Measurements from ENCODE around the gene SMTNL2. TPM values are rescaled to one million over a fixed set of nuclear protein-coding genes. Genes with fewer than 3 reads are reported as not detected.

Gene SMTNL2
- total RNA-seq, 2 experiments from 2014 or later: not detected

- POLR2A ChIA-PET: no interaction called here
- Histone ChIP-seq H3K36me3 (ENCODE audit: insufficient read depth, low read length) (peaks cover 77% of the 10 kb centered on the region), H3K4me3 (ENCODE audit: low read length) (no peak overlapping the region), H3K27me3 (ENCODE audit: control insufficient read depth in 1 of 2, insufficient read depth in 2 of 2, low read length in 2 of 2) (no peaks in the 10 kb centered on the region), H3K27ac (ENCODE audit: low read depth in 1 of 2, low read length in 2 of 2) (no peak overlapping the region), H3K9me3 (ENCODE audit: control insufficient read depth in 1 of 2, insufficient read depth in 1 of 2, low read length in 2 of 2) (peaks cover 0 to 4% of the 10 kb centered on the region in 2 experiments), H3K4me1 (ENCODE audit: insufficient read depth, low read length) (no peaks in the 10 kb centered on the region)
- no peak for TF ChIP-seq CTCF (IDR thresholded peaks at IDR 0.05)
- ATAC-seq (ENCODE audit: poor library complexity) (no peak), DNase-seq (no peak)
- Mint-ChIP-seq H3K27ac (no peak overlapping the region), H3K36me3 (ENCODE audit: low read depth) (peaks cover 65% of the 10 kb centered on the region), H3K4me1 (ENCODE audit: low read depth) (no peaks in the 10 kb centered on the region), H3K27me3 (no peaks in the 10 kb centered on the region), H3K9me3 (no peaks in the 10 kb centered on the region), H3K4me3 (no peak overlapping the region)
- intact Hi-C loops (cut with DNase I, micrococcal nuclease): no loop called here
- CTCF ChIA-PET: no interaction called here
Measured at GRCh38 chr17:4542003-4542725, 42.2 kb upstream of the SMTNL2 start.

- no peak overlapping the region for H3K27ac ChIP-seq (ENCODE audit: low read depth in 1 of 2, low read length in 2 of 2)
- ChIA-PET CTCF (no interaction called here), POLR2A (no interaction called here)
- Mint-ChIP-seq H3K27me3 (no peaks in the 10 kb centered on the region), H3K9me3 (no peaks in the 10 kb centered on the region), H3K36me3 (ENCODE audit: low read depth) (peaks cover 69% of the 10 kb centered on the region), H3K4me3 (no peak overlapping the region), H3K4me1 (ENCODE audit: low read depth) (no peaks in the 10 kb centered on the region), H3K27ac (no peak overlapping the region)
- H3K27me3 ChIP-seq (ENCODE audit: control insufficient read depth in 1 of 2, insufficient read depth in 2 of 2, low read length in 2 of 2): no peaks in the 10 kb centered on the region
- H3K4me1 ChIP-seq (ENCODE audit: insufficient read depth, low read length): no peaks in the 10 kb centered on the region
- ATAC-seq (ENCODE audit: poor library complexity): no peak
- peaks cover 0 to 4% of the 10 kb centered on the region in 2 experiments for H3K9me3 ChIP-seq (ENCODE audit: control insufficient read depth in 1 of 2, insufficient read depth in 1 of 2, low read length in 2 of 2)
- no peak overlapping the region for H3K4me3 ChIP-seq (ENCODE audit: low read length)
- peaks cover 83% of the 10 kb centered on the region for H3K36me3 ChIP-seq (ENCODE audit: insufficient read depth, low read length)
- DNase-seq: no peak
- TF ChIP-seq CTCF (IDR thresholded peaks at IDR 0.05): no peak
- intact Hi-C loops (cut with DNase I, micrococcal nuclease): no loop called here
Measured at GRCh38 chr17:4542726-4543191, 41.6 kb upstream of the SMTNL2 start.

- Histone ChIP-seq H3K27me3 (ENCODE audit: control insufficient read depth in 1 of 2, insufficient read depth in 2 of 2, low read length in 2 of 2) (no peaks in the 10 kb centered on the region), H3K27ac (ENCODE audit: low read depth in 1 of 2, low read length in 2 of 2) (no peak overlapping the region), H3K4me3 (ENCODE audit: low read length) (no peak overlapping the region), H3K4me1 (ENCODE audit: insufficient read depth, low read length) (no peaks in the 10 kb centered on the region), H3K36me3 (ENCODE audit: insufficient read depth, low read length) (peaks cover 90% of the 10 kb centered on the region), H3K9me3 (ENCODE audit: control insufficient read depth in 1 of 2, insufficient read depth in 1 of 2, low read length in 2 of 2) (peaks cover 0 to 4% of the 10 kb centered on the region in 2 experiments)
- ChIA-PET POLR2A (no interaction called here), CTCF (no interaction called here)
- Mint-ChIP-seq H3K27me3 (no peaks in the 10 kb centered on the region), H3K9me3 (no peaks in the 10 kb centered on the region), H3K27ac (no peak overlapping the region), H3K36me3 (ENCODE audit: low read depth) (peaks cover 72% of the 10 kb centered on the region), H3K4me1 (ENCODE audit: low read depth) (no peaks in the 10 kb centered on the region), H3K4me3 (no peak overlapping the region)
- intact Hi-C loops (cut with DNase I, micrococcal nuclease): no loop called here
- no peak for TF ChIP-seq CTCF (IDR thresholded peaks at IDR 0.05)
- DNase-seq (no peak), ATAC-seq (ENCODE audit: poor library complexity) (no peak)
Measured at GRCh38 chr17:4543557-4544026, 40.7 kb upstream of the SMTNL2 start.
